Left forelimb (tissue), 1 donor: ENCODE data around the gene BCAS3.
A peak's percentile ranks its signal among the peaks of the same experiment; 100 is the strongest.

Source experiments
- DNase-seq: peaks from one replicate; pipeline ENCODE4 v3.0.0-alpha.2; 2018; ENCODE audit warnings: low spot score

The BCAS3 gene

DNA sequence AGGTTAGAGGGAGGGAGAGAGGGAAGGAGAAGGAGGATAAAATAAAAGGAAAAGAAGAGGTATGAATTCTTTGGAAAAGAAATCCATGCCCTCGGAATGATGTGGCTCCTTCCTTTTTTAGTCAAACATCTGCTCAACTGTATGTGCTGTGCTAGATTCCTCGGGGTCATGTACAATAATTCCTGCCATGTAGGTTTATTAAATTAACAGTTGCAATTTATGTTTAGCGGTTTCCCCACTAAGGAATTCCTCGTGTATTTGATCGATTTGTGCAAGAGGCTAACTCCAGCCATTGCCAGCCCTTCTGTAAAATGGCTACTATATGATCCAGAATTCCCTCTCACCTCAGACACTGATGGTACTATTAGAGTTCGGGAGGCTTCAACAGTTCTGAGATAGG lies 639.0 kb downstream of the BCAS3 start:
- DNase-seq = no peak

DNA sequence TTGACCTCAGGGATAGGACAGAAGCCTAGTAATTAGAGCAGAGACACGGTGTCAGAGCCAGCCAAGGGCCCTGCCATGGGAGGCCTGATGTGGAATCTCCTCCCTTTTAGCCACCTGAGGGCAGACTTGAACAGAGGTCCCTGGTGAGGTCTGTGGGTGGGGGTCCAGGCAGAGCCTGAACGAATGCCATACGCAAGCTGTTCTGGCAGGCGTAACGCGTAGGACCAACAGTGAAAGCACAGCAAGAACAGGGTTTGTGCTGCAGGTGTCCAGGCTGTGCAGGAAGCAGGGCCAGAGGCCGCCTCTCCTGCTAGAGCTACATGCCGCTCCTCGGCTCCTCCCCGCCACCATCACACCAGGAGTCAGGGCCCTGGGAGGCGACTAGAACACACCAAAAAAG lies 640.1 kb downstream of the BCAS3 start:
- DNase-seq = peak; percentile 41

DNA sequence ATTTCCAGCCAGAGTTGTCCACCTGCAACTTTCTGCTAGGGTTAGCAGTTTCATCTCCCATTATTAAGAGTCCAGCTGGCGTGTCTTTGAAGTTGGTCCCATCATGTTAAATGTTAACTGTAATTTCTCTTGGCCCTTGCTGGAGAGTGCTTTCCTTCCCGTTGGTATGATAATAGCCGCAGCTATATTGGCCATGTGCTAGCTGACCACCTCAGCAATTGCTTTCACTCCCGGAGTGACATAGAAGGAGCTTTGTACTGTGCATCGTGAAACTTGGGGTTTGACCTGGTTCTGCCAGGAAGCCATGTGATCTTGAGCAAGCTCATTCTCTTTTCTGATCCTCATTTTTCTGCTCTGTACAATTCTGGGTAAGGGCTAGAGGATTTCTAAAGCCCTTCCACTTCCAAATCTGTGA lies 641.0 kb downstream of the BCAS3 start:
- no peak for DNase-seq

DNA sequence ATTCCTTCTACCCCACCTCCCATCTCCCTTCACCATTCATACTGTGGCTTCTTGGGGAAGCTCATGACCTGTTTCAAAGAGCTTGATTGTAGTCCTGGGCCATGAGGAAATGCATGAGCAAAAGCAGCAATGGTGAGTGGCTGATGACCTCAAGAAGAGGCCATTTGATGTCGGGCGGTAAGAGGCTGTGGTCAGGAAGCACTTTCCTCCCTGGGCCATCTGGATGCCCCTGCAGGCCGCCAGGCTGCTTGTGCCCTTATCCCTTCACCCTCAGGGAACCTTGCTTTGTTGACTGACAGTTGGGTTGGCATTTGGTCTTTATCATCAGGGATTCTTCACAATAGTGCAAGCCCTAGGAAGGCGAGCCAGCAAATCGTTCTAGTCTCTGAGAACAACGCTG lies 643.7 kb downstream of the BCAS3 start:
- no peak for DNase-seq

DNA sequence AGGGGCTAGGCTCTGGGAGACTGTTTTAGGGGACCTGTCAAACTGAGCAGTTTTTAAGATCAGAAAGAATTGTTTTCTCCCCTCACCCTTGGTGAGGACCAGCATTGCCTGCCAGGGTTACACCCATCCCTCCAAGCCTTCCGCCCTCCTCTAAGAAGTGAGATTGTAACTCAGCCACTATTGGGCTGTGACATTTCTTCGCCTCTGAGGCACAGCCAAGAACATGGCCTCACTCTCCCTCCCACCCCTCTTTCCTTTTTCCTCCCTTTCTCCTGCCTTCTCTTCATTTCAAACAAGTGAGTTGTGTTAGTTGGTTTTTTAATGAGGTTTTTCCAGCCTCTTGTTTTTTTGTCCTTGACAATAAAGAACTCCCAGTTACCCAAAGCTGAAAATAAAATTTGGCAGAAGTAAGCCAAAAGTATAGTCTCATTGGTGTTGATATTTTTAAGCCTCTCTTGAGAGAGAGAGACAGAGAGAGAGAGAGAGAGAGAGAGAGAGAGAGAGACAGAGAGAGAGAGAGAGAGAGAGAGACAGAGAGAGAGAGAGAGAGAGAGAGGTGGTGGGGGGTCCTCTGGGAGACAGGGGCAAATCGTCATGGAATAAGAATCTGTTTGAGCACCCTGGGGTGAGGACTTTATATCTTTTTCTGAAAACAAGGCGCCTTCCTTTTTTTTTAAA lies 644.8 kb downstream of the BCAS3 start:
- DNase-seq = no peak

GRCh38 chr17:61323003-61323908 lies 645.6 kb downstream of the BCAS3 start:
- no peak for DNase-seq

DNA sequence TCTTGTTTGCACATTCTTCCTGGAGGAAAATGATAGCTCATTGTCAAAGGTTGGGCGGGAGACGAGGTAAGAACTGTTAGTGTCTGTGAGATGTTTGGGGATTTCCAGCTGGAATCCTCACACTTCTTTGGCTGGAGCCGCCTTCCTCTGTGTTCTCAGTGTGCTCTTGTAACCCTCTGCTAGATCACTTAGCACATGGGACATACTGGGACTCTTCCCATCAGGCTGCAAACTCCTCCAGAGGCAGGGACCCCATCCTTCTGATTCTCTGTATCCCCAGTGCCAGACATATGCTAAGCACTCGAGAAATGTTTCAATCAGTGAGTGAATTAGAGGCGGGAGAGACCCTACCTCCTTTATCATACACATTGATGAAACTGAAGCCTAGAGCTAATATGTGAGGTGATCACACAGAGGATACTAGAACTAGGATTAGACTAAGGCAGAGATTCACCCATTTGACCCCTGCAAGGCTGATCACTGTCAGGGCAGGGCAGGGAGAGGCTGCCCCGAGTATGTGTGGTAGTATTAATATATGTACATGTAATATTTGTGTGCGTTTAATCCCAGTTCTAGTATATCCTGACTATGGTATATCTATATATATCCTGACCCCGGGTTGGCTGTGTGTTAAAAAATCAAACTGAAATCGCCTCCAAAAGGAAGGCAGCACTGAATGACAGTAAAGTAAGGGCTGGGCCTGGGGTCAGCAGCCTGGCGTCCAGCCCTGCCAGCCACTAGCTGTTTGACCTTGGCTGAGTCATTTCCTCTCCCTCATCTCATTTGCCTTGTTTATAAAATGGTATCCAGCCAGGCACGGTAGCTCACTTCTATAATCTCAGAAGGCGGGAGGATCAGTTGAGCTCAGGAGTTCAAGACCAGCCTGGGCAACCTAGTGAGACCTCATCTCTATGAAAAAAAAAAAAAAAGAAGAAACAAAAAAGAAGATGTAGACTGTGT lies 646.5 kb downstream of the BCAS3 start:
- DNase-seq = no peak

DNA sequence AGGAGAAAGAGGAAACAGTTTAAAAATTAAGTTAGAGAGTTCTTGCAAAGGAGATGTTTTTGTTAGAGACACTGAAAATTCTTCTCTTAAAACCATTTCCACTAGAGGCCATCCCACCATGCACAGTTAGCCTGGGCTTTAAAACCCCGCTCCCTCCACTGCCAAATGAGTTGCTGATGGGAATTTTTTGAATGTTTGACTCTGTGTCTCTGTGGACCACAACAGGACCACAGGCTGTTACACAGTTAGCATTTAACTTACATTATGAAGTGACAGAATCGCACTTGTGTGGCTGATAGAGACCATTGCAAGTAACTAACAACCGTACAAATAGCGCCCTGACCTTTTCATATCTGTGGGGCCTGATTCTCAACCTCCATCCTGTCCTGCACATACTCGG lies 647.3 kb downstream of the BCAS3 start:
- DNase-seq = no peak

DNA sequence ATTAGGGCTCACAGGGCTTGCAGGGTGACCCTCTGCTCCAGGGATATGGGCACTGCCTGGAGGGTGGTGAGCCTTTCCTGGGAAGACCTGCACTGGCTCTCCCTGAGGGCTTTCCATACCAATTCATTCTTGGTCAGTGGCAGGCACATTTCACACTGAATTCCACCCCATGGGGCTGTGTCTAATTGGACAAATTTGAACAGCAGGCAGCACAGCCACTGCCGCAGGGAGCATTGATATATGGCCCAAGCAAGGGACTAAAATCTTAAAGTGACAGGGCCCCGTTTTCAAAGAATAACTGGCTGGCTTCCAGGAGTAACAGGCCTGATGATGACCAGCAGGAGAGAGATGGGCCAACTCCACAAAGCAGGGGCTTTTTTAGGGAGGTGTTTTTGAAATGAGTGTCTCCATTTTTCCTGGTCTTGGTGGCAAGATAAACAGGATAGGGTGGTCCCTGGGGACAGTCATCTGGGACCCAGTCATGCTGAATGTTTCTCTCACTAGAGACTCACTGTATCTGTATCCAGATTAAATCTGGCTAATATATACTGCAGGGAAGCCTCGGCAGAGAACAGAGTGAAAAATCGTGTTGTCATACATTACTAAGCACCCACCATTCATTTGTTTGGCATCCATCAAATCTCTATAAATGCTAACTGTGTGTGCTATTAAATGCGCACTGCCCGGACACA lies 647.9 kb downstream of the BCAS3 start:
- DNase-seq = no peak

GRCh38 chr17:61326330-61326729 lies 648.7 kb downstream of the BCAS3 start:
- DNase-seq = no peak

- DNase-seq = no peak
Measured at GRCh38 chr17:61328351-61328750, 650.7 kb downstream of the BCAS3 start.

GRCh38 chr17:61330174-61331150 lies 652.8 kb downstream of the BCAS3 start:
- DNase-seq = no peak

DNA sequence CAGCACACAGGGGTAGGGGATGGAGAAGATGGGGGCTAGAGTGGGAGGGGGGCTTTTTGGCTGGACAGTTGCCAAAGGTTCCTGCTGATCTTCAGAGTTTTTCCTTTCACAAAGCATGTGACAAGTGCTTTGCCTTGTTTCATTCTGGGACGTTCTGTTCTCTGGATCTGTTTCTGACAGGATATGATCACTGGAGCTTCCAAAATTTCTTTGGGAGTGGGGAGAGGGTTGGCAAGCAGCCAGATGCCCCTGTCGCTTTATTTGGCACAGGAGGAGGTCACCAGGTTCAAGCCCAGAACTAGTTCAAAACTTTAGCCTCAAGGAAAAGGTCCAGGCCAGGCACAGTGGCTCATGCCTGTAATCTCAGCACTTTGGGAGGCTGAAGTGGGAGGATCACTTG lies 653.5 kb downstream of the BCAS3 start:
- no peak for DNase-seq

DNA sequence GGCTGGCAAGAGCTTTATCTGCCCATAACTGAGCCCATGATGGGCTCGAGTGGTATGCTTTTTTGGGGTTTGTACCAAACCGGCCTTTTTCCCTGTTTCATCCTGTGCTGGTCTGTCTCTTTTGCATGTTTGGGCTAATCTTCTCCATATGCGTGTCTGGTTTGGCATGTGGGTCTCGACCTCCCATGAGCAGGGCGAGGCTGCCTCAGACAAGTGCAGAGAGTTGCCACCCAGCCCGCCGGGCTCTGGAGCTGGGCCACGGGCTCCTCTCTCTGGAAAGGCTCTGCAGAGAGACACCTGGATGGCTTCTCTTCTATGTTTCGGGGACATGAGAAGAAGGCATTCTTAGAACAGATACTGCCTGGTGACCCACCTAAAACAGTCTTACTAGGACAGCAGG lies 654.2 kb downstream of the BCAS3 start:
- DNase-seq = no peak

GRCh38 chr17:61333136-61333535 lies 655.5 kb downstream of the BCAS3 start:
- no peak for DNase-seq

DNA sequence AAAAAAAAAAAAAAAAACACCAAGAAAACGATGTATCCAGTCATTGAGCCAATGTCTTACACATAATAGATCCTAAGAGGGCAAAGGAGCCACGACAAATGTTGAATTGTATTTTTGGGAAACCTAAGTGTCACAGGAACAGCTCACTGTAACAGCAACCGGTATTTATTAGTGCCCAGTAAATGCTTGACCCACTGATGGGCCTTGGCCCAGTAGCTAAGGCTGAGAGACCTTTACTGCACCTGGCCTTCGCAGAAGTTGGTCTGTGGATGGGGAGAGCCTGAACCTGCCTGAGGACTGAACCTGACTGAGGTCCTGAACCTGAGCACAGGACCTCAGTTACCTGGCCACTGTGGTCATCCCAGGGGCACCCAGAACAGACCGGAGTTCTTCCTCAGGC lies 657.0 kb downstream of the BCAS3 start:
- no peak for DNase-seq

DNA sequence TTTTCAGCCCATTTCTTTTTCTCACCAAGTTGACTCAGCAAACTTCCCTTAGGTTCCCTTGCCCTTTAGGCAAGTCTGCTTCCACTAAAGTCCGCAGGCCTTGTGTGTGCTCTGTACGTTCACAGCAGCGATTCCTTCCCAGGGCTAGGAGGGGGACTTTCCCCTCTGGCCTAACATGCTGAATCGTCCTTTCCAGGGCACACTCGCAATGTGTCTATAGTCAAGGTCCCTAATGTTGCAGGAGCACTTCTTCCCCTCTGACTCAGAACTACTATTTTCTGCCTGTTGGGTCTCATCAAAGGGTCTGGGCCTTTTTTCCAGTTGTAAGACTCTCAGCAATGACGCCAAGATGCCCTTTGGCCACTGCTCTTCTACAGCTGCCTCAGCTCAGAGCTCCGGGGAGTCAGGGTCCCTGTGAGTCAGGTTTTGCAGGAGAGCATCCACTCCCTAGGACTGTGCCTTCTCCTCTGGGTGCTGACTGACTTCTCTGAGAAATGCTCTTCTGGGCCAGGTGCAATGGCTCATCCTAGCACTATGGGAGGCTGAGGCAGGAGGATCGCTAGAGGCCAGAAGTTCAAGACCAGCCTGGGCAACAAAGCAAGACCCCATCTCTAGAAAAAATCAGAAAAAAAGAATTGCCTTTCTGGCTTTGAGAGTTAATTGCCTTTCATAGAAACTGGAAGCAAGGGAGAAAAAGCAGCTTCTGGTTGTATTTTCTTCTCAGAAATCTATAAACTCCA lies 657.6 kb downstream of the BCAS3 start:
- DNase-seq = no peak

DNA sequence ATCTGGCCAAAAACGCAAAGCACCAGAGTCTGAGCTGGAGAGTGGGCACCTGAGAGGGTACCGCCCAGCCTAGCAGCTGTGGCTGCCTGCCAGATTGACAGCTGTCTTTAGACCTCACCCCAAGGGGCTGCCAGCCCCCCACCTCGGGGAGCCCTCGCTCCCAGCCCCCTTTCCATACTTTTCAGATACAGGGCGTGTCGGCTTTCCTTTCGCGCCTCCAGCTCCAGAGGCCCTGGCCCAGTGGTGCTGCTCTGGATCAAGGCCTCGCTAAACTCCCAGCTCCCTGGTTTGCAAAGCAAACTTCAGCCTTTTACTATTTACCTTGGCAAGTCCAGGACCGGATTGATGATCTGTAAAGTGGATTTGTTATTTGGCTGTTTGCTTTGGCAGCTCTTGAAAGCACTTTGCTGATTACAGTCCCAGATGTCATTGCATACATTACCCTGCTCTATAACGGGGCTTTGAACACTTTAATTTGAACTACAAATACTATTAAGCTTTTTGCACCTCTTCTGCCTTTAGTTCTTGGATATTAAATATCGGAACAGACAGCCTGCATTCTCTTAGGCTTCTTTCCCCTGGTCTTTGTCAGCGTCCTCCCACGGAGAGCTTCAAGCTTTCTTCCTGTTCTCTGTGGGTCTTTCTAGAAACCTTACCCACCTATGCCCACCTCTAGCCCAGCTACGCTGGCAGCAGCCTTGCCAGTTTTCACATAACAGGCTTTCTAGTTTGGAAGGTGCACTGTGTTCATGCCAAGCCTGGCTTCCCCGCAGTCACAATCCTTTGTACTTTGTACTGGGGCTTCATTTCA lies 658.4 kb downstream of the BCAS3 start:
- no peak for DNase-seq

DNA sequence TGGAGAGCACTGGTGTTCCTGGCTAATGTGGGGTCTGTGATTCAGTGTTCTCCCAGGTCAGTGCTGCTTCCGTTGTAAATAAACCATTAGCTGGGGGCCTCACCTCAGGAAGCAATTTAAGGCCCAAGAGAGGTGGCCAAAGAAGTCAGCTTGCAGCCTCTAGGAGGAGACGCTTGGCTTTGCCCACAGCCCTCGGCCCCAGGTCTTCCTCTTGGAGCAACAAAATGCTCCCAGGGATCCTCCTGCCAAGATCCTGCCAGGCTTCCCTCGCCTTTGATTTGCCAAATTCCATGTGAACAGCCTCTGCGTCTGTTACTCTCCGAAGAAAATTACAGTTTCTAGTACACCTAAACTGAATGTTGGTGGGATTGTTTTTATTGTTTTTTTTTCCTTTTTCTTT lies 659.6 kb downstream of the BCAS3 start:
- DNase-seq = no peak
